Measurements from ENCODE around the gene GPRIN3. TPM values are rescaled to one million over a fixed set of nuclear protein-coding genes. Genes with fewer than 3 reads are reported as not detected.

Gene GPRIN3
- total RNA-seq, 1 donor from 2014 or later: 0.84 TPM

DNA sequence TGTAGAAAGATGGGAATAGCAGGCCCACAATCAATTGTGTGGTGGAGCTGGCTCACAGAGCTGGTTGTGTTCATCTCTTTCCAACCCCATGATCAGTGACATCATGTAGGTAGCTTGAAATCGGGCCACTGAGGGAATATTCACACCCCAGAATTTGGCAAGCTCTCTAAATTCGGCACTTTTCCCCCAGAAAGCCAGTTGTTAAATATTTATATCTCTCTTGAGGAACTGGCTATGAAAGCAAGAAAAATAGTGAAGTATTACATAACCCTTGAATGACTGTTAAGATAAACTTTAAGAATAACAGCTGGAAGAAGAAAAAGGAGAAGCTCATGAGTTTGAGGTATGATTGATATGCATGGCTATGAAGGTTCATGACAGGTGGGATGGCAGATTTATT lies 38.9 kb downstream of the GPRIN3 start:
- TF ChIP-seq CTCF (IDR thresholded peaks at IDR 0.05; ENCODE audit: insufficient read depth, low read length, poor library complexity, severe bottlenecking): no peak
- Histone ChIP-seq H3K27me3 (ENCODE audit: control insufficient read depth, insufficient read depth, low read length) (no peaks in the 10 kb centered on the region), H3K4me3 (ENCODE audit: low read depth, low read length) (no peak overlapping the region), H3K36me3 (ENCODE audit: control insufficient read depth, insufficient read depth, low read length) (no peaks in the 10 kb centered on the region)
- DNase-seq (ENCODE audit: low read depth): no peak

DNA sequence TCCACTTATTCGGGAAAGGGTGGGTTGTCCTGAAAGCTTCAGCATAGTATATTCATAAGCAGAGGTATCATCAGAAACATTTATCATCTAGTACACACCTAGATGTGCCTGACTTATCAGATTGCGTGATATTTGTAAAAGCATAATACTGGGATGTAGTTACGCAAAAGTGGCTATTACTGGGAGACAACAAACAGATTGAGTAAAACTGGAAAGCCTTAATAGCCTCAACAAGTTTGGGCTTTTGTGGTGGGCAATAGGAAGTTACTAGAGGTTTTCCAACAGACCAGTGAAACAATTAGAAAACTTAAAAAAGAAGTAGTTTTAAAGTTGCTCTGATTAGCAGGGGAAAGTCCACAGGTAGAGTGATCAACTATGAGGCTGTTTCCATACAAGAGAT lies 39.8 kb downstream of the GPRIN3 start:
- no peak for DNase-seq (ENCODE audit: low read depth)
- H3K4me3 ChIP-seq (ENCODE audit: low read depth, low read length): no peak overlapping the region
- H3K27me3 ChIP-seq (ENCODE audit: control insufficient read depth, insufficient read depth, low read length): no peaks in the 10 kb centered on the region
- no peak for TF ChIP-seq CTCF (IDR thresholded peaks at IDR 0.05; ENCODE audit: insufficient read depth, low read length, poor library complexity, severe bottlenecking)
- H3K36me3 ChIP-seq (ENCODE audit: control insufficient read depth, insufficient read depth, low read length): no peaks in the 10 kb centered on the region

- no peak for TF ChIP-seq CTCF (IDR thresholded peaks at IDR 0.05; ENCODE audit: insufficient read depth, low read length, poor library complexity, severe bottlenecking)
- H3K27me3 ChIP-seq (ENCODE audit: control insufficient read depth, insufficient read depth, low read length): no peaks in the 10 kb centered on the region
- no peak overlapping the region for H3K4me3 ChIP-seq (ENCODE audit: low read depth, low read length)
- no peak for DNase-seq (ENCODE audit: low read depth)
- no peaks in the 10 kb centered on the region for H3K36me3 ChIP-seq (ENCODE audit: control insufficient read depth, insufficient read depth, low read length)
Measured at GRCh38 chr4:89267392-89267791, 40.2 kb downstream of the GPRIN3 start.

DNA sequence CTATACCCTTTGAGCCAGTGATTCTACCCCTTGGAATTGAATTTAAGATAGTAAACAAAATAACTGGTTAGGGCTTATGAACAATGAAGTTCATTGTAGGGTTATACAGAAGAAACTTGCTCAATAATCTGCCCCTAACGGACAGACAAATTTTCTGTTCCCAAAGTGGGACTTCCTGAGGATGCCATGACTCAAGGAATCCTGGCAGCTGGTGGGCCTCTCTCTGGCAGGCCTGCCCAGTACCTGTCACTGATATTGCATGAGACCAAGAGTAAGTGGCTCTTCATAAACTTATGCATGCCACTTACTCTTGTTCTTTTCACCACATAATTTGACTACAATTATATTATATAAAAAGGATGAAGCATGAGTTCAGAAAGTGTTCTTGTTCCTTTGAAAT lies 41.5 kb downstream of the GPRIN3 start:
- no peak overlapping the region for H3K4me3 ChIP-seq (ENCODE audit: low read depth, low read length)
- no peak for DNase-seq (ENCODE audit: low read depth)
- no peaks in the 10 kb centered on the region for H3K36me3 ChIP-seq (ENCODE audit: control insufficient read depth, insufficient read depth, low read length)
- no peaks in the 10 kb centered on the region for H3K27me3 ChIP-seq (ENCODE audit: control insufficient read depth, insufficient read depth, low read length)
- TF ChIP-seq CTCF (IDR thresholded peaks at IDR 0.05; ENCODE audit: insufficient read depth, low read length, poor library complexity, severe bottlenecking): no peak

DNA sequence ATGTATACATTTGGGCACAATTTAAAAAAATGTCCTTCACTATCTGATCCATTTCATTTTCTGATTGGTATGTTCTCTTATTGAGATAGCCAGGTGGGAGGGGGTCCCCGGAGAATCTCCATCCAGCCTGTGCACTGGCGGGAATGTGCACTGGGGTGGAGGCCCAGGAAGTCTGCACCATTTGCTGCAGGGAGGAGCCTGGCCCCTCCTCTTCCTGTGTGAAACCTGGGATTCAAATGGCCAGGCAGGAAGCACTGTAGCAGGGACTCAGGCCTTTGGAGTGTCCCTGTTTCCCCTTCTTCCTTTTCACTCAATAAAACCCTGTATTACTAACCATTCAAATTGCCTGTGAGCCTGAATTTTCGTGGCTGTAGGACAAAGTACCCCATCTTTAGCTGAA lies 44.3 kb downstream of the GPRIN3 start:
- Histone ChIP-seq H3K36me3 (ENCODE audit: control insufficient read depth, insufficient read depth, low read length) (no peaks in the 10 kb centered on the region), H3K27me3 (ENCODE audit: control insufficient read depth, insufficient read depth, low read length) (no peaks in the 10 kb centered on the region), H3K4me3 (ENCODE audit: low read depth, low read length) (no peak overlapping the region)
- no peak for TF ChIP-seq CTCF (IDR thresholded peaks at IDR 0.05; ENCODE audit: insufficient read depth, low read length, poor library complexity, severe bottlenecking)
- DNase-seq (ENCODE audit: low read depth): no peak

DNA sequence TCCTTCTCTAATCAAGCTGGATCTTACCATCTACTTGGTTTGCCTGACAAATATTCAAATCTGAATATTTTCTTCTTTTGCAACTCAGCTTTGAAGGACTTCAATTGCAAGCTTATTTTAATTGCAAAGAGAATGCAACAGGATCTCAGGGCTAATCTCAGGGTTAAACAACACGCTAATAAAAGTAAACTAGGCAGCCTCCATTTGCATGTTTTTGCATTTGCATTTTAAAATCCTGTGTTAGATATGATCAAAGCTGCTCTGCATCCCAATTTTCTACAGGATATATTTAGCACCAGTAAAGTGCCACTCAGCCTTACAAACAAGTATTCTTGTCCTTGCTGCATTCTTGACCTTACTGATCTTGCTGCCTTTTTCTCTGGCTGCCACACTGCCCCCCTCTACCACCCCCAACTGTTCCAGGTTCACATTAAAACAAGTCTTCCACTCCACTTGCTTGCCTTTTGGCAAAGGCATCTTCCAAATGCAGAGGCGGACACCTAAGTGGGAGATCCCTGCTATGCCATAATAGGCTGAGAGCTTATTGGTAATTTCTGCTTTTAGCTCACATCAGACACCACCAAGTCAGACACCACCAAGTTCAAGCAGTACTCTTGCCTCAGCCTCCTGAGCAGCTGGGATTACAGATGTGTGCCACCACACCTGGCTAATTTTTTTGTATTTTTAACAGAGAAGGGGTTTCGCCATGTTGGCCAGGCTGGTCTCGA lies 48.1 kb downstream of the GPRIN3 start:
- Histone ChIP-seq H3K4me3 (ENCODE audit: low read depth, low read length) (no peak overlapping the region), H3K36me3 (ENCODE audit: control insufficient read depth, insufficient read depth, low read length) (no peaks in the 10 kb centered on the region), H3K27me3 (ENCODE audit: control insufficient read depth, insufficient read depth, low read length) (no peaks in the 10 kb centered on the region)
- DNase-seq (ENCODE audit: low read depth): no peak
- no peak for TF ChIP-seq CTCF (IDR thresholded peaks at IDR 0.05; ENCODE audit: insufficient read depth, low read length, poor library complexity, severe bottlenecking)

Measured in kidney epithelial cell (primary cell).